Measurements from ENCODE around the gene RCCD1.

The RCCD1 gene

GRCh38 chr15:90953947-90954711 lies 555 bp upstream of the RCCD1 start:
- no peak for DNase-seq (ENCODE audit: extremely low spot score)
- ChIA-PET CTCF (interaction anchor here (0.7 to 23.2 kb wide), 10 partner anchors 8 to 318 kb away, joined by 3 to 447 read pairs (median 50); partner anchors contain the start of genes HDDC3 and UNC45A), POLR2A (interaction anchor here (0.7 to 1.4 kb wide), 3 partner anchors 19 to 32 kb away, joined by 3 to 8 read pairs (median 3); partner anchors contain the start of gene UNC45A)
- no peak for TF ChIP-seq CTCF (IDR thresholded peaks at IDR 0.05; ENCODE audit: control extremely low read depth, extremely low read depth, low read depth, missing control alignments)

GRCh38 chr15:90955624-90956273 lies 1.1 kb downstream of the RCCD1 start:
- TF ChIP-seq CTCF (IDR thresholded peaks at IDR 0.05; ENCODE audit: control extremely low read depth, extremely low read depth, low read depth, missing control alignments): no peak
- ChIA-PET POLR2A (interaction anchor here (0.8 kb wide), 1 partner anchor 66 kb away, joined by 5 read pairs; no protein-coding TSS in a partner anchor), CTCF (interaction anchor here (1.0 to 23.2 kb wide), 38 partner anchors 9 to 635 kb away, joined by 3 to 447 read pairs (median 5); partner anchors contain the start of genes HDDC3, MAN2A2, UNC45A and VPS33B)
- DNase-seq (ENCODE audit: extremely low spot score): peak; percentile 10

GRCh38 chr15:90956274-90957030 lies 1.8 kb downstream of the RCCD1 start:
- peak; percentile 84 for DNase-seq (ENCODE audit: extremely low spot score)
- TF ChIP-seq CTCF (IDR thresholded peaks at IDR 0.05; ENCODE audit: control extremely low read depth, extremely low read depth, low read depth, missing control alignments): peak; percentile 97
- CTCF ChIA-PET: interaction anchor here (0.6 to 23.2 kb wide), 43 partner anchors 9 to 723 kb away, joined by 3 to 447 read pairs (median 5); partner anchors contain the start of genes CIB1, GDPGP1, HDDC3 and MAN2A2
- POLR2A ChIA-PET: interaction anchor here (0.8 kb wide), 1 partner anchor 65 kb away, joined by 5 read pairs; no protein-coding TSS in a partner anchor

- POLR2A ChIA-PET: interaction anchor here (0.6 to 1.6 kb wide), 2 partner anchors 15 to 22 kb away, joined by 3 to 8 read pairs; partner anchors contain the start of gene UNC45A
- DNase-seq (ENCODE audit: extremely low spot score): no peak
- no peak for TF ChIP-seq CTCF (IDR thresholded peaks at IDR 0.05; ENCODE audit: control extremely low read depth, extremely low read depth, low read depth, missing control alignments)
- CTCF ChIA-PET: interaction anchor here (0.6 to 23.2 kb wide), 43 partner anchors 10 to 724 kb away, joined by 3 to 447 read pairs (median 5); partner anchors contain the start of genes CIB1, GDPGP1, HDDC3 and MAN2A2
Observed at GRCh38 chr15:90957031-90957790, 2.5 kb downstream of the RCCD1 start.

GRCh38 chr15:90957791-90958190 lies 3.1 kb downstream of the RCCD1 start:
- ChIA-PET CTCF (interaction anchor here (0.8 to 23.2 kb wide), 16 partner anchors 11 to 724 kb away, joined by 3 to 447 read pairs (median 10); partner anchors contain the start of genes CIB1, GDPGP1, HDDC3 and UNC45A), POLR2A (interaction anchor here (0.6 to 1.6 kb wide), 2 partner anchors 14 to 23 kb away, joined by 3 to 8 read pairs; partner anchors contain the start of gene UNC45A)
- no peak for DNase-seq (ENCODE audit: extremely low spot score)
- TF ChIP-seq CTCF (IDR thresholded peaks at IDR 0.05; ENCODE audit: control extremely low read depth, extremely low read depth, low read depth, missing control alignments): no peak

All from GM10248 (cell line).